GM18498 (cell line): ENCODE results near the gene ITGA11.

Experiments
- ATAC-seq: cut with Tn5 transposase; IDR thresholded peaks from one replicate; pipeline ENCODE4 v1.9.1; 2021; ENCODE audit warnings: mild to moderate bottlenecking, moderate library complexity; ENCODE audit not compliant: unreplicated experiment

Gene ITGA11

GRCh38 chr15:68360721-68361120, 71.2 kb downstream of the ITGA11 start:
- no peak for ATAC-seq

DNA sequence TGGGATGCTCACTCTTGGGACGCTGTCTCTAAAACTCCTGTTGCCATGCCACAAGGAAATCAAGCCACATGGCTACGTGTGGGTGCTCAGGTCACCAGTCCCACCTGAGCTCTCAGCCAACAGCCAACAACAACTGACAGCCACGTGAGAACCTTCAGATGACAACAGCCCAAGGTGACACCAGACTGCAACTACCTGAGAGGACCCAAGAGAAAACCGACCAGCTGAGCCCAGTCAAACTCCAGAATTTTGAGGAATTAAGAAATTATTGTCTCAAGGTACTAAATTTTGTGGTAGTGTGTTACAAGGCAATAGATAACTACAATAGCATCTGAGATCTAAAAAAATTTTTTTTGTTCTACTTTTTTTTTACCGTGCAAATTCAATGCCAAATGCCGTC, 75.2 kb downstream of the ITGA11 start:
- no peak for ATAC-seq

GRCh38 chr15:68354923-68355322, 77.0 kb downstream of the ITGA11 start:
- no peak for ATAC-seq

DNA sequence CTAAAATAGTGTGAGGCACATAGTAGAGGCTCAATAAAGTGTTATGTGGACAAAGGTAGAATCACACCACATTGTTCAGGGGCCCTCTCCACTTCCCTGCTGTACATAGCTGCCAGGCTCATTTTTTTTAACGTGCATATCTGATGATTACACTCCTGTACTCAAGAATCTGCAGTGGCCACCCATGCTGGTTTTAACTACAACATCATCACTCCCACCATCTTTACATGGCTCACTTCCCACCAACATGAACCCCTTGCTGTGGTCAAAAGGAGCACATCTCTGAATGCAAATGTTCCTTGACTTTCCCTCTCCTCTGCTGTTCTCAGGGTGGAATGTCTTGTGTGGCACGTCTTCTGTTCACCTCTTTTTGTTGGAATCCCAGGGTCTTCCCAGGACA, 77.7 kb downstream of the ITGA11 start:
- no peak for ATAC-seq

DNA sequence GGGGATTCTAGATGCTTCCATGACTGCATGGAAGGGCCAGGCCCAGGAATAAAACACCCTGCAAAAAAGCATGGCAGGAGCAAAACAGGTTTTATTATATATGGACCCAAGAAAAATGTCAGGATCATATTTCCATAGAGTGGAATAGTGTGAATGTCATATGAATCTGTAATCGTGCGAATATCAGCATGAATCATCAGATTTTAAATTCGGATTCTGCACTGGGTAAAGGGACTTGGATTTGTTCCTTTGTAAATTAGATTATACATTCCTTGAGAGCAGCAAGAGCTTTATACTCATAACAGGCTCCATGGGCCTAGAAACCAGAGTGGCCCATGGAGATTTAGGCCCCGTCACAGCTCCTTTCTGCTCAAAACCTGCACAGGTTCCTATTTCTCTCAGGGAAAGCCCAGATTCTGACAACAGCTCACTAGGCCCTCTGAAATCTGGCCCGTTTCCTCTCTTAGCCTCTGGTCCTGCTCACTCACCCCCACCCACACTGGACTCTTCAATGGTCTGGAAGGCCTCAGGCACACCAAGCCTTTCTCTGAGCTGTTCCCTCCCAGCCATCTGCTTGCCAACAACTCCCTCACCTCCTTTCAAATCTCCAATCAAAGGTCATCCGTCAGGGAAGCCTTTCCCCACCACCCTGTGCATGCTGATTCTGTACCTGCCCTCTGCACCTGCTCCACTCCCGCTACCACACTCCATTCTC, 78.4 kb downstream of the ITGA11 start:
- no peak for ATAC-seq

DNA sequence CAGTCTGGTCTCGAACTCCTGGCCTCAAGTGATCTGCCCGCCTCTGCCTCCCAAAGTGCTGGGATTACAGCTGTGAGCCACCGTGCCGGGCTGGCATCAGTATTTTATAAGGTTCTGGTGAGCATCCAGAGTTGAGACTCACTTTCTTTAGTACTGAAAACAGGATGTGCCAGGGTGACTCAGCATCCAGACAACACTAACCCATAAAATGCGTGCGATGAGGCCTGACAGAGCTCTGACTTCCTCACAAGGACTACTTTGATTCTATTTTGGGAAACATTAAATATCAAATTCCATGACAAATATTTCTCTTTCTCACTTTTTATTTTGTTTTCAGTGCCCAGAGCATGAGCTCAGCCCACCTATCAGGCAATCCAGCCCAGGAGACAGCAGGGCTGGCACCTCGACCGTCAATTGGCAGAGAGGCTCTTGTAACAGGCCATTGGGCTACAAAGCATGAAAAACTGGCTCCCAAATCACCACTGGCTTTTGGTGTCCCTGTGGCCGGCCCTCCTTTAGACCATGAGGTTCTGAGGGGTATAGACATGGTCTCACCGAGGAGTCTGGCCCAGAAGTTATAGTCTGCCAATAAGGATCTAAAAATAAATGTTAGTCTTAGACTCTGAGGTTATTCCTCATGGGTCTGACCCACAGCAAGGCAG, 79.4 kb downstream of the ITGA11 start:
- ATAC-seq, result no peak

GRCh38 chr15:68349151-68349550, 82.8 kb downstream of the ITGA11 start:
- ATAC-seq, result no peak

- no peak for ATAC-seq
These were observed 83.4 kb downstream of the ITGA11 start for GRCh38 chr15:68348606-68349005.

DNA sequence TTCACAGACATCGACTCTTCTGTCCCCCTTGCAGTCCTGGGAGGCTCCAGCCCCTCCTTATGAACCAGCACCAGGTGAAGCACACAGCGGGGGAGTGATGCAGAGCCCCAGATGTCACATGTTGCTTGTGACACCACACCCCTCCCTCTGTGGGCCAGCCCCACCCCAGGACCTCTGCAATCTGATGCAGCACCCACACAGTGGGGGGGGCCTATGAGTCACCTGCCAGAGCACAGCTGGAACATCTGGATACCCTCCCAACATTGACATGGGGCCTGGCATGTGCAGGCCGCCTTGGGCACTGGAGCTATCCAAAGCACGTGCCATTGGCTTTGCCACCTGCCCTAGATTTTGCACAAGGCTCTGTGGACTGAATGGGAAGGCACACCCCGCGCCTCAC, 83.9 kb downstream of the ITGA11 start:
- no peak for ATAC-seq

GRCh38 chr15:68347392-68347791, 84.6 kb downstream of the ITGA11 start:
- ATAC-seq, result no peak

- ATAC-seq, result no peak
These were observed 85.0 kb downstream of the ITGA11 start for GRCh38 chr15:68346979-68347378.

DNA sequence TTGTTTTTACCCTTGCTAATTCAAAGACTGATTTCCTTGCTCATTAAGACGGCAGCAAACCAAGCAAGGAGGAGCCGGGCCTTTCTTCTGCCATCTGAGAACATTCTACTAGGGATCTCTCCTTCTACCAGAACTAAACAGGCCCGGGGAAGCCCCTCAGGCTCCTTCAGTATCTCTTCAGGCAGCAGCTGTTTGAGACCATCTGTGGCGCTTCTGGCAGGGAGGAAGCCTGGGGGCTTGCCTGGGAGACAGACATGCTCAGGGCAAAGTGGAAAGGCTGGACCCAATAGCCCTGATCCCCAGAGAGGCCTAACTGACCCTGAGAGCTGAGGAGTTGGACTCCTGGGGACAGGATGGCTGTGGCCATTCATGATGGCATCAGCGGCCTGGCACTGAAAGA, 86.5 kb downstream of the ITGA11 start:
- ATAC-seq, result no peak

- no peak for ATAC-seq
These were observed 87.4 kb downstream of the ITGA11 start for GRCh38 chr15:68344600-68344999.

DNA sequence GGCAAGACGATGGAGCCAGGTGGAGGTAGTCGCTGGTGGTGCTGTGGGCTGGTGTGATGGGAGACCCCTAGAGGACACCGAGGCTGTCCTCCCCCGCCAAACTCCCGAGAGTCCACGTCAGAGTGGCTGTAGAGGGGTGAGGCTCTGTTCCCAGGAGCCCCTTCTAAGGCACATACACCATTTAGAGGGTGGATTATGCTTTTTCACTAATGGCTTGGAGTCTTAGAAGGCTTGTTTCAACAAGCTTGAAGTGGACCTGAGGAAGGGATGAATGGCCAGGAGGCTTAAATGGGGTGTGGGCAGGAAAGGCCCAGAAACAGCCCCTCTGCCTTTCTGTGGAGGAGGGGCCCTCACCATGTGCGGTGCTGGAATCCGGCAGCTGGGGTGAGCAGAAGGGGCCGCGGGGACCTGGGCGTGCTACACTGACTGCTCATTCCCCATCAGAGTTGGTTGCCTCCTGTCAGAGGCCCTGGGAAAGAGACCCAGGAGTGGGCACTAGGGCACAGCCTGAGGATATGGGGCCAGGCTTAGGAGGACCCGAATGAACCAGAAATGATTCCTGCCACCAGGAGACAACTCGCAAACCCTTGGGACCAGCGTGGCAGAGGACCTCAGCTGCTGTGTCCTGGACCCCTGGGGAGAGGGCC, 88.3 kb downstream of the ITGA11 start:
- ATAC-seq, result no peak

DNA sequence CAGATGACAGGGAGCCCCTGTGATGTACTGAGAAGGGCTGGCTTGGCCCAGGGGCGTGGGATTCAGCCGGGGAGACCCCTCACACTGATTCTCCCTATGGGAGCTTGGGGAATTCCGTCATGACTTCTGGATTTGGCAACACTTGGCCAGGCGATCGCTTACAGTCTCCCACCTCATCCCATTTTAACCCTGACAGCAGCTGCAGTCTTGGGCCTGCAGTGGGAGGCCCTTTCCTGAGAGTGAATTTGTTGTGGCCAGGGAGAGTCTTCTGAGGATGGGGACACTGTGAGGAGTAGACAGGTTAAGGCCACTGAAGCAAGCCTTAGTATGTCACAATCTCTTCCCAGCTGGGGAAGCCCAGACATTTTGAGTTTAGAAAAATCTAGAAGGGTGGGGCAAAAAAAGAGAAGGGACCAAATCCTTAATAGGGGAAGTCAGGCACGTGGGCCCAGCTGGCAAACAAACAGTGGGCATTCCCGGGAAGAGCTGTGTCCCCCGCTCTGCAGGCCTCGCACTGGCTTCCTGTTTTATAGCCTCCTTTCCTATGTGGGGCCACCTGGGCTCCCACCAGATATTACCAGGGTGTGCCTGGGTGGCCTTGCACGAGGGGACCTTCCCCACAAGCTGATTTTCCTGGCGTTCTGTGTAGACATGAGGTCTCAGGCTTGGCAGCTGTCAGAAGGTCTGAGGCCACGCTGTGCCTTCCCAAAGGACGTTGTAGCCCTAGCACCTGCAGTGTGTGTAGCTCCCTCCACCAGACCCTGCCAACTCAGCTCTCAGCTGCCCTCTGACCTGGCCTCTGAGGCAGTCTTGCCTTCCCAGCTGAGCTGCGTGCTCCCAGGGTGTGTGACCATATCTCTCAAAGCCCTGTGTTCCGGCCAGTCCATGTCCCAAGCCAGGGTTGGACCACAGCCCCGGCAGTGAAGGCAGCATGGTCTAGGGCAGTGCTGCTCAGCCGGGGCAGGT, 89.9 kb downstream of the ITGA11 start:
- ATAC-seq, result no peak

DNA sequence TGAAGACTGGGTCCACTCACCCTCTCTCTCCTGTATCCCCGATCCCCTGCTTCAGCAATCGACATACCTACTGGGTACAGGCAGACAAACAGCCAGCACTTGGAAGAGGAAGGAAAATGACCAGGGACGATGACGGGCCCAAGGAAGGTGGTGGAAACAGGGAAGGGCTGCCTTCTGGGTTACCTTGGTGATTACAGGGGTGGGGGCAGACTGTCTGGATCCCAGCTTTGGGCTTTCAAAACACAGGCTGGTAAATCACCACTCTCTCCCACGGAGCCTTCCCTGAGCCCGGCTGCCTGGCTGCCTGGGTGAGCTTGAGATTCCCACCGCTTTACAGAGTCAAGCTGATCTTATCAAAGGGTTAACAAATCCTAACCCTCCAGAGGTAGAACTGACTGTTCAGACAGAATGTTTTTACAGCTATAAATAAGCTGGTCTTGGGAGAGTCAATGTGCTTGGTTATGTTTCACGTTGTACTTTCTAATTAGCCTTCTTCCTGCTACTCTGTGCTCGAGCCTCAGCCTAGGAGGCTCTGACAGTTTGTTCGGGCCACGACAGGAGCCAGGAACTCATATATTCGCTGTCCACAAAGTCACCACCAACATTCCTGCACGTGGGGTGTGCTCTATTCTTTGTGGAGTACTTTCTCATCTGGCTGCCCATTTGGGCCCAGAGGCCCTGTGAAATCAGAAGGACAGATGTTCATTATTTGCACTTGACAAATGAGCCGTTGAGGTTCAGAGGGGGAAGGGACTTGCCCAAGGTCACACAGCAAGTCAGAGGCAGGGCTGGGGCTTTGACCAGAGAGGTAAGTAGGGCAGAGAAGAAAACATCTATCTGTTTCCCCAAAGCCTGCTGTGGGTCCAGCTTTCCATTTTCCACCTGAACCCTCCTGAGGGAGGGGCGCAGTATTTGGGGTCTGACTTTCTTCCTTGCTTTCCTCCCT, 91.0 kb downstream of the ITGA11 start:
- no peak for ATAC-seq

DNA sequence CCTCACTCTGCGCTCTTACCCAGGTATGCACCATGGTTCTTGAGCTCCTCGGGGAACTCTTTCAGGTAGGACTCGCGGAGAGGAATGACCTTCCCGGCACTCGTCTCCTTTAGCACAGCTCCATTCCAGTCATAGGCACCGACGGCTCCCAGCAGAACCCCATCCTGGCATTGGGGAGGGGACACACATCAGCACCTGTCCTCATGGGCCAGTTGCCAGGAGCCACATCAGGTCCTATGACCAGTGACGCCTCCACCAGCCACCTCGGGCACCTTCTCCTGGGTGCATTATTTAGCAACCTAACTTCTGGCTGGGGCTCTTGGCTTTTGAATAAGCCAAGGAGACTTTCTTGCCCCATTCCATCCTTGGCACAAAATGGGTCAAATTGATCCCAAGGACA, 92.5 kb downstream of the ITGA11 start:
- ATAC-seq, result no peak

DNA sequence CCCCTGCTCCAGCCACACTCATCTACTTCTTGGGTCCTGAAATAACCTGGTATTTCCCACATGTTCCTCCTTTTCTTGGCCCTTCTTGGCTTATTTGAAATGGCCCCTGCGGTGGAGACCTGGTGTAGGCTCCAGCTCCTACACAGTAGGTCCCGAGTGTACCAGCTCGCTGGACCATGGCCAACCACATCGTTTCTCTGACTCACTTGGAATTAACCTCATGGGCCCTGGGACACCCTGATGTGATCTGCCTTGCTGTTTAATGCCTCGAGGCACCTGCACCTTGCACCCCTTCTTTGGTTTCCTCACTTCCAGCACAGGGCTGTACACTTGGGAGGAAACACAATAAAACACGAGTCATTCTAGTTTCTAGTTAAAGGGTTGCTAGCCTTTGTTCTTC, 94.1 kb downstream of the ITGA11 start:
- ATAC-seq, result no peak

DNA sequence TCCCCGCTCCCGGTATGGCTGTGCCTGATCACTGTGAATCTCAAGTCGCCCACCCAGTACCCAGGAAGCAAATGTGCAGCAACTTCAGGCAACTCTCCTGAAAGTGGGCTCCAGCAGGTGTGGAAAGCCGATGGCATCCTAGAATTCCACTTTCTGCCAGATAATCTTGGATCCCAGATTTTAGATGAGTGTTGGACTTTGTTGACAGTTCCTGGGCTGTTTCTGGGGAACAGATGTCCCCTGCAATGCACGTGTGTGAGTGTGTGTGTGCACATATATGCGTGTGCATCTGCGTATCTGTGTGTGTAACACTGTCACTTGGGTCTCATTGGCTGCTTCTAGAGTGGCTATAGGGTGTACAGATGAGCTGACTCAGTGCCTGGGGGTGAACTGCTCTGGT, 95.4 kb downstream of the ITGA11 start:
- ATAC-seq, result no peak

GRCh38 chr15:68335655-68336054, 96.3 kb downstream of the ITGA11 start:
- no peak for ATAC-seq
